HG02678 (cell line): ENCODE measurements around the gene CYP2W1.
A peak's percentile ranks its signal among the peaks of the same experiment; 100 is the strongest.
"Not testable (repeated sequence)": the region's sequence is repeated elsewhere in the genome, so short reads cannot be mapped to it uniquely, and the experiment has no call there.

Experiments
- ATAC-seq: cut with Tn5 transposase; IDR thresholded peaks from one replicate; pipeline ENCODE4 v1.9.1; 2021; ENCODE audit warnings: mild to moderate bottlenecking, moderate library complexity; ENCODE audit not compliant: unreplicated experiment

The CYP2W1 gene

GRCh38 chr7:983004-983615 lies at the start of gene CYP2W1:
CYP2W1 (plus strand) TSS chr7:983181; CDS start chr7:983212, 31 bp downstream.
- no peak for ATAC-seq

GRCh38 chr7:934469-935163 lies 48.4 kb upstream of the CYP2W1 start:
- no peak for ATAC-seq

- ATAC-seq: no peak
These were observed 47.7 kb upstream of the CYP2W1 start for GRCh38 chr7:935164-935873.

GRCh38 chr7:935874-936385 lies 47.1 kb upstream of the CYP2W1 start:
- no peak for ATAC-seq

- ATAC-seq: peak; percentile 79
These were observed 46.5 kb upstream of the CYP2W1 start for GRCh38 chr7:936386-937054.

- no peak for ATAC-seq
These were observed 45.0 kb upstream of the CYP2W1 start for GRCh38 chr7:937856-938484.

- ATAC-seq: no peak
These were observed 44.3 kb upstream of the CYP2W1 start for GRCh38 chr7:938546-939185.

GRCh38 chr7:939843-940242 lies 43.1 kb upstream of the CYP2W1 start:
- no peak for ATAC-seq

GRCh38 chr7:940599-941408 lies 42.2 kb upstream of the CYP2W1 start:
- no peak for ATAC-seq

GRCh38 chr7:943793-944192 lies 39.2 kb upstream of the CYP2W1 start:
- not testable (repeated sequence) for ATAC-seq

- no peak for ATAC-seq
These were observed 38.2 kb upstream of the CYP2W1 start for GRCh38 chr7:944744-945143.

- ATAC-seq: no peak
These were observed 37.8 kb upstream of the CYP2W1 start for GRCh38 chr7:945147-945555.

GRCh38 chr7:945556-946255 lies 37.3 kb upstream of the CYP2W1 start:
- ATAC-seq: no peak

GRCh38 chr7:946256-946996 lies 36.6 kb upstream of the CYP2W1 start:
- ATAC-seq: no peak

GRCh38 chr7:947391-948210 lies 35.4 kb upstream of the CYP2W1 start:
- no peak for ATAC-seq

GRCh38 chr7:949021-949934 lies 33.7 kb upstream of the CYP2W1 start:
- no peak for ATAC-seq
